Stomach smooth muscle (tissue), 2 donors: Measurements from ENCODE around the gene GRM2.

Source experiments
- H3K27ac ChIP-seq: one replicate; pipeline ENCODE4 v1.7.0; 2013; ENCODE audit warnings: mild to moderate bottlenecking, low read length, inconsistent platforms
- H3K27me3 ChIP-seq, 2 donors: one replicate each; pipeline ENCODE4 v1.7.0; 2013; ENCODE audit warnings: low read length in 2 of 2; ENCODE audit not compliant: insufficient read depth in 2 of 2, control insufficient read depth in 1 of 2
- H3K36me3 ChIP-seq, 2 donors: one replicate each; pipeline ENCODE4 v1.7.0; 2013; ENCODE audit warnings: low read length in 2 of 2; ENCODE audit not compliant: control insufficient read depth in 2 of 2, insufficient read depth in 2 of 2
- H3K4me1 ChIP-seq: one replicate; pipeline ENCODE4 v1.7.0; 2013; ENCODE audit warnings: low read length; ENCODE audit not compliant: control insufficient read depth, insufficient read depth
- H3K4me3 ChIP-seq, 2 donors: one replicate each; pipeline ENCODE4 v1.7.0; 2013; ENCODE audit warnings: low read length in 2 of 2
- H3K9ac ChIP-seq, 2 donors: one replicate each; pipeline ENCODE4 v1.7.0; 2013; ENCODE audit warnings: low read length in 2 of 2, mild to moderate bottlenecking in 1 of 2
- H3K9me3 ChIP-seq, 2 donors: one replicate each; pipeline ENCODE4 v1.7.0; 2013; ENCODE audit warnings: low read length in 2 of 2; ENCODE audit not compliant: control insufficient read depth in 2 of 2
- donor health status: healthy.
- donor health status: Pancreatic carcinoma.

Gene GRM2

DNA sequence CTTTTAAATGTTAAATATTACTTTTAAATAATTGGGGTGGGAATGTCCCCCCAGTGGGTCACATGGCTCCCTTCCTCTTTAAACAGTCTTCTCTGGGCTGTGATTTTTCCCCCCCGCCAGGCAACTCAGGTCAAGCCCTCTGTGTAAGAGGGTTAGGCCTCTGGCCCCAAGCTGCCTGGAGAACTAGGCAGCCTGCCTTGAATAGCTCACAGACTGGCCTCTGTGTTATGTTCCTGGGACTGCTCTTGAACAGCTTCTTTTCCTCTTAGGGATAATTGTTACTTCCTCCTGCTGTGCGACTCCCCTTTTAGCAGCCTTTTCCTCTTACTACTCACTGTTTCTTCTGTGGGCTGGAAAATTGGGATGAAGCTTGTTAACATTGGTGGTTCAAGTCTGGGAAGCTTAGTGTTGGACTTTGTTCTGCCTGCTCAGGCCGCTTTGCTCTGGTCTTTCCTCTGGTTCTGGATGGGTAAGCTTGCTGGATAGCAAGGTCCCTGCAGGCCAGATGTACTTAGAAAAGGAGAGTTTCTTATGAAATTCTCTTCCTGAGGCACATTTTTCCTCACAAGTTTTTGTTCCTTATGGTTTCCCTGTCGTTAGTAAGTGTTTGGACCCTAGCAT lies 33.6 kb upstream of the GRM2 start:
- Histone ChIP-seq H3K9ac (peak overlapping the region in 1 of 2 donors; percentile 13), H3K27me3 (no peaks in the 10 kb centered on the region), H3K27ac (no peak overlapping the region), H3K36me3 (peaks cover 8 to 18% of the 10 kb centered on the region in 2 donors), H3K4me3 (no peak overlapping the region), H3K4me1 (peaks cover 45% of the 10 kb centered on the region), H3K9me3 (no peaks in the 10 kb centered on the region)

GRCh38 chr3:51673802-51674654 lies 32.8 kb upstream of the GRM2 start:
- Histone ChIP-seq H3K4me1 (peaks cover 46% of the 10 kb centered on the region), H3K4me3 (no peak overlapping the region), H3K9me3 (no peaks in the 10 kb centered on the region), H3K9ac (peak overlapping the region in 1 of 2 donors; percentile 13), H3K27ac (no peak overlapping the region), H3K36me3 (peaks cover 9 to 20% of the 10 kb centered on the region in 2 donors), H3K27me3 (no peaks in the 10 kb centered on the region)

- peaks cover 9 to 20% of the 10 kb centered on the region in 2 donors for H3K36me3 ChIP-seq
- H3K4me3 ChIP-seq: no peak overlapping the region
These were observed 31.7 kb upstream of the GRM2 start for GRCh38 chr3:51675201-51675611.

DNA sequence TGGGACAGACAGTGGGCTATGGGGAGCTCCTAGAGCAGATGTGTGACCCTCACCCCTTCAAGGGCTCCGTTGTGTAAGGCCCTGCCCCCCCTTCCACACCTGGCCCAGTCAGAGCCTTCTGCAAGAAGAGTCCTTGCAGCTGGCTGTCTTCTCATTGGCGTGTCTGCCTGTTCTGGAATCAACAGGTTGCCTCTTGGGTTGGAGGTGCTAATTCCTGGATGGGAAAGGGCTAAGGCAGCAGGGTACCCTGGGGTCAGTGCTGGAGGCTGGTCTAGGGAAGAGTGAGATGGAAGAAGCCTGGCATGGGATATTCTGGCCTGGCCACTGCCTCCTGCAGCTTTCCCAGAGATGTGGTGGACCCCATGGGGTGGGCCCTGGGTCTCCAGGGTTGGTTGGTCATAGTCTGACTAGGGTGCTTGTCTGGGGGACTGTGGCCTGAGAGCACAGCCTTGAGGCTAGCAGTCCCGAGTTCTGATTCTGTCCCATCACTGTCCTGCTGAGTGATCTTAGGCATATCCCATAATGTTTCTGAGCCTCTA lies 30.7 kb upstream of the GRM2 start:
- Histone ChIP-seq H3K9me3 (no peaks in the 10 kb centered on the region), H3K4me3 (no peak overlapping the region), H3K9ac (no peak overlapping the region), H3K4me1 (peaks cover 41% of the 10 kb centered on the region), H3K27me3 (no peaks in the 10 kb centered on the region), H3K36me3 (peaks cover 9 to 24% of the 10 kb centered on the region in 2 donors), H3K27ac (no peak overlapping the region)

More at GRCh38 chr3:51675201-51675611, 31.7 kb upstream of the GRM2 start:
- H3K27ac ChIP-seq: no peak overlapping the region
- H3K4me1 ChIP-seq: peaks cover 39% of the 10 kb centered on the region
- no peaks in the 10 kb centered on the region for H3K9me3 ChIP-seq
- H3K27me3 ChIP-seq: no peaks in the 10 kb centered on the region
- H3K9ac ChIP-seq: peak overlapping the region in 1 of 2 donors; percentile 29

GRCh38 chr3:51677358-51677757 lies 29.5 kb upstream of the GRM2 start:
- Histone ChIP-seq H3K36me3 (peaks cover 9 to 26% of the 10 kb centered on the region in 2 donors), H3K27ac (no peak overlapping the region), H3K9me3 (no peaks in the 10 kb centered on the region), H3K27me3 (no peaks in the 10 kb centered on the region), H3K4me1 (peaks cover 42% of the 10 kb centered on the region), H3K9ac (no peak overlapping the region), H3K4me3 (no peak overlapping the region)

GRCh38 chr3:51678186-51678585 lies 28.7 kb upstream of the GRM2 start:
- no peak overlapping the region for H3K4me3 ChIP-seq
- peaks cover 40% of the 10 kb centered on the region for H3K4me1 ChIP-seq
- H3K9ac ChIP-seq: peak overlapping the region in 1 of 2 donors; percentile 21
- H3K27ac ChIP-seq: no peak overlapping the region
- no peaks in the 10 kb centered on the region for H3K27me3 ChIP-seq
- peaks cover 9 to 26% of the 10 kb centered on the region in 2 donors for H3K36me3 ChIP-seq
- H3K9me3 ChIP-seq: no peaks in the 10 kb centered on the region

GRCh38 chr3:51678641-51679040 lies 28.2 kb upstream of the GRM2 start:
- Histone ChIP-seq H3K4me3 (no peak overlapping the region), H3K4me1 (peaks cover 39% of the 10 kb centered on the region), H3K9ac (peak overlapping the region in 1 of 2 donors; percentile 21), H3K27me3 (no peaks in the 10 kb centered on the region), H3K36me3 (peaks cover 9 to 26% of the 10 kb centered on the region in 2 donors), H3K27ac (no peak overlapping the region), H3K9me3 (no peaks in the 10 kb centered on the region)

DNA sequence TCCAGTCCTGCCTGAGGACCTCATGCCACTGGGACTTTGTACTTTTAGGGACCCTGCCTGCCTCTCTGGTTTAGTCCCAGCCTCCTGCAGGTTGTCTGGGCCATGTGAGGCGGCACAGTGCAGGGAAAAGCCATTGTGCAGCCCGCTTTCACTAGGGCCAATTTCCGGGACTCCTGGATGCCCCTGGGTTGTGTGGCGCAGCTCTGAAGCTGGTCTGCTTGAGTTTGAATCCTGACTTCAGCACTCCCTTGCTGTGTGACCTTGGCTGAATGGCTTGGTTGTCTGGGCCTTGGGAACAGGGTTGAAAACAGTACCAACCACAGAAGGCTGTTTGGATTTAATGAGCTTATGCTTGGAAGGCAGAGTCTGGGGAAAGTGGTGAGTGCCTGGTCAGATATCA lies 27.6 kb upstream of the GRM2 start:
- no peaks in the 10 kb centered on the region for H3K27me3 ChIP-seq
- peaks cover 12 to 28% of the 10 kb centered on the region in 2 donors for H3K36me3 ChIP-seq
- peaks cover 35% of the 10 kb centered on the region for H3K4me1 ChIP-seq
- no peak overlapping the region for H3K4me3 ChIP-seq
- H3K27ac ChIP-seq: no peak overlapping the region
- no peaks in the 10 kb centered on the region for H3K9me3 ChIP-seq
- H3K9ac ChIP-seq: no peak overlapping the region

GRCh38 chr3:51679777-51680176 lies 27.1 kb upstream of the GRM2 start:
- no peak overlapping the region for H3K4me3 ChIP-seq
- H3K9me3 ChIP-seq: no peaks in the 10 kb centered on the region
- H3K4me1 ChIP-seq: peaks cover 39% of the 10 kb centered on the region
- H3K9ac ChIP-seq: no peak overlapping the region
- H3K36me3 ChIP-seq: peaks cover 17 to 31% of the 10 kb centered on the region in 2 donors
- H3K27me3 ChIP-seq: no peaks in the 10 kb centered on the region
- H3K27ac ChIP-seq: no peak overlapping the region

DNA sequence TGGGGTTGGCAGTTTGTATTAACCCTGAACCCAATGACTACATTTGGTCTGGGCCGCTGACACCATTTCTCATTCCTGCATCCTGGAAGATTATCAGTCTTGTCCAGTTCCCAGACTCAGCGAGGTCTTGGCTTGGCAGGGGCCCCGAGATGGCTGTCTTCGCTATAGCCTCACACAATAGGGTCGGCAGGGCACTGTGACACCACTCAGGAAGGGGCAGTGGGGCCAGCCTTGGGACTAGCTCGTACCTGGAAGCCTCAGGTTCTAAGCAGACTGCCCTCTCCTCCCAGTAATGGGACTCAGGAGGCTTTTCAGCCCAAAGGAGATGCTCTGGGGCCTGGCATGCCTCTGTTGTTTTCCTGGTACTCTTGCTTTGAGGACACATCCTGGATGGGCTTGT lies 26.7 kb upstream of the GRM2 start:
- no peaks in the 10 kb centered on the region for H3K27me3 ChIP-seq
- no peak overlapping the region for H3K27ac ChIP-seq
- H3K4me3 ChIP-seq: no peak overlapping the region
- H3K4me1 ChIP-seq: peaks cover 40% of the 10 kb centered on the region
- H3K9me3 ChIP-seq: no peaks in the 10 kb centered on the region
- H3K9ac ChIP-seq: no peak overlapping the region
- H3K36me3 ChIP-seq: peaks cover 21 to 31% of the 10 kb centered on the region in 2 donors
